ENCODE results near the gene PKIB. TPM values are rescaled to one million over a fixed set of nuclear protein-coding genes. Genes with fewer than 3 reads are reported as not detected.

The PKIB gene
- total and polyA plus RNA-seq, 10 of the 15 experiments (the other 5 are each of a cell fraction or from before 2014, with no cell fraction given), result 0.20 to 1.8 (median 0.87) TPM

Small RNA genes within 50 kb of the gene (small RNA-seq; reads per million reads assigned to genes)
- gene RN7SL564P, result not detected

Other genes with a start within 250 kb of the PKIB start
- gene HSF2, start 210.8 kb upstream of the PKIB start, total RNA-seq (2014; rRNA removed), result 21.0 and 21.7 TPM in 2 replicates
- gene HSF2, start 210.8 kb upstream of the PKIB start, total RNA-seq (2014; rRNA removed; fragmentation: Illumina TruSeq; extraction: Trizol), result 15.4 and 16.8 TPM in 2 replicates
- gene HSF2, start 210.8 kb upstream of the PKIB start, total RNA-seq (2021), result 9.5 and 10.1 TPM in 2 replicates
- gene HSF2, start 210.8 kb upstream of the PKIB start, polyA plus RNA-seq (2011; rRNA removed), result 38.3 and 46.6 TPM in 2 replicates
- gene HSF2, start 210.8 kb upstream of the PKIB start, polyA plus RNA-seq (2014; fragmentation: Illumina TruSeq; extraction: Trizol), result 16.8 and 28.1 TPM in 2 replicates
- 10 to 100 TPM; 16.2 to 18.4 TPM for gene HSF2, start 210.8 kb upstream of the PKIB start, polyA plus RNA-seq (2014; fragmentation: Nextera tagmentation; extraction: Ambion mirVana)
- 15.3 and 16.5 TPM in 2 replicates for gene HSF2, start 210.8 kb upstream of the PKIB start, polyA plus RNA-seq (2014; rRNA removed)
- gene HSF2, start 210.8 kb upstream of the PKIB start, polyA plus RNA-seq (2016; fragmentation: Nextera tagmentation; extraction: Ambion mirVana), result 10 to 100 TPM; 16.4 to 17.3 TPM
- gene SERINC1, start 138.6 kb upstream of the PKIB start, total RNA-seq (2014; rRNA removed), result 28.4 and 34.2 TPM in 2 replicates
- 39.9 and 40.2 TPM in 2 replicates for gene SERINC1, start 138.6 kb upstream of the PKIB start, total RNA-seq (2014; rRNA removed; fragmentation: Illumina TruSeq; extraction: Trizol)
- 22.3 and 22.7 TPM in 2 replicates for gene SERINC1, start 138.6 kb upstream of the PKIB start, total RNA-seq (2021)
- 45.7 and 73.9 TPM in 2 replicates for gene SERINC1, start 138.6 kb upstream of the PKIB start, polyA plus RNA-seq (2011; rRNA removed)
- 35.5 and 42.7 TPM in 2 replicates for gene SERINC1, start 138.6 kb upstream of the PKIB start, polyA plus RNA-seq (2014; fragmentation: Illumina TruSeq; extraction: Trizol)
- gene SERINC1, start 138.6 kb upstream of the PKIB start, polyA plus RNA-seq (2014; fragmentation: Nextera tagmentation; extraction: Ambion mirVana), result 10 to 100 TPM; 18.5 to 22.5 TPM
- gene SERINC1, start 138.6 kb upstream of the PKIB start, polyA plus RNA-seq (2014; rRNA removed), result 21.9 and 27.0 TPM in 2 replicates
- gene SERINC1, start 138.6 kb upstream of the PKIB start, polyA plus RNA-seq (2016; fragmentation: Nextera tagmentation; extraction: Ambion mirVana), result 10 to 100 TPM; 33.8 to 35.5 TPM
- gene FABP7, start 169.3 kb downstream of the PKIB start, total RNA-seq (2014; rRNA removed), result not detected in 2 replicates
- not detected in 2 replicates for gene FABP7, start 169.3 kb downstream of the PKIB start, total RNA-seq (2014; rRNA removed; fragmentation: Illumina TruSeq; extraction: Trizol)
- not detected in 2 replicates for gene FABP7, start 169.3 kb downstream of the PKIB start, total RNA-seq (2021)
- gene FABP7, start 169.3 kb downstream of the PKIB start, polyA plus RNA-seq (2011; rRNA removed), result not detected in 2 replicates
- not detected in 2 replicates for gene FABP7, start 169.3 kb downstream of the PKIB start, polyA plus RNA-seq (2014; fragmentation: Illumina TruSeq; extraction: Trizol)
- not detected for gene FABP7, start 169.3 kb downstream of the PKIB start, polyA plus RNA-seq (2014; fragmentation: Nextera tagmentation; extraction: Ambion mirVana)
- gene FABP7, start 169.3 kb downstream of the PKIB start, polyA plus RNA-seq (2014; rRNA removed), result not detected in 2 replicates
- not detected for gene FABP7, start 169.3 kb downstream of the PKIB start, polyA plus RNA-seq (2016; fragmentation: Nextera tagmentation; extraction: Ambion mirVana)
- 0.05 and 0.06 TPM in 2 replicates for gene SMPDL3A, start 178.9 kb downstream of the PKIB start, total RNA-seq (2014; rRNA removed)
- 0.09 and 0.18 TPM in 2 replicates for gene SMPDL3A, start 178.9 kb downstream of the PKIB start, total RNA-seq (2014; rRNA removed; fragmentation: Illumina TruSeq; extraction: Trizol)
- gene SMPDL3A, start 178.9 kb downstream of the PKIB start, total RNA-seq (2021), result 0.13 TPM in 1 of 2 replicates, not detected in the other
- 0.91 and 1.3 TPM in 2 replicates for gene SMPDL3A, start 178.9 kb downstream of the PKIB start, polyA plus RNA-seq (2011; rRNA removed)
- gene SMPDL3A, start 178.9 kb downstream of the PKIB start, polyA plus RNA-seq (2014; fragmentation: Illumina TruSeq; extraction: Trizol), result 0.09 and 0.25 TPM in 2 replicates
- gene SMPDL3A, start 178.9 kb downstream of the PKIB start, polyA plus RNA-seq (2014; fragmentation: Nextera tagmentation; extraction: Ambion mirVana), result under 1 TPM; 0.05 to 0.07 TPM
- gene SMPDL3A, start 178.9 kb downstream of the PKIB start, polyA plus RNA-seq (2014; rRNA removed), result 0.05 and 0.22 TPM in 2 replicates
- gene SMPDL3A, start 178.9 kb downstream of the PKIB start, polyA plus RNA-seq (2016; fragmentation: Nextera tagmentation; extraction: Ambion mirVana), result not detected

Measured in GM12878 (cell line).